GM21619 (cell line): Measurements from ENCODE around the gene PTOV1.

Experiments
- ATAC-seq: cut with Tn5 transposase; IDR thresholded peaks from one replicate; pipeline ENCODE4 v1.9.1; 2021; ENCODE audit not compliant: unreplicated experiment

PTOV1 gene

DNA sequence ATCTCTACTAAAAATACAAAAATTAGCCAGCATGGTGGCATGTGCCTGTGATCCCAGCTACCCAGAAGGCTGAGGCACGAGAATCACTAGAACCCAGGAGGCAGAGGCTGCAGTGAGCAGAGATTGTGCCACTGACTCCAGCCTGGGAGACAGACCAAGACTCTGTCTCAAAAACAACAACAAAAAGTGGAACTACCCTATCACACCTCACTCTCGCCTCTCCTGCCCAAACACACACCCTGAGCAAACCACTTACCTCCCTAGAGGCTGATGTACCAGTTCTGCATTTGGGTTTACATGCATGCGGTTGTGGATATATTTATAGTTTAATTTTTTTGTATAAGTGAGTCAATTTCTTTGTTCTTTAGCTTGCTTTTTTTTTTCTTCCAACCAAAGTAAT, 7.7 kb upstream of the PTOV1 start:
- no peak for ATAC-seq

DNA sequence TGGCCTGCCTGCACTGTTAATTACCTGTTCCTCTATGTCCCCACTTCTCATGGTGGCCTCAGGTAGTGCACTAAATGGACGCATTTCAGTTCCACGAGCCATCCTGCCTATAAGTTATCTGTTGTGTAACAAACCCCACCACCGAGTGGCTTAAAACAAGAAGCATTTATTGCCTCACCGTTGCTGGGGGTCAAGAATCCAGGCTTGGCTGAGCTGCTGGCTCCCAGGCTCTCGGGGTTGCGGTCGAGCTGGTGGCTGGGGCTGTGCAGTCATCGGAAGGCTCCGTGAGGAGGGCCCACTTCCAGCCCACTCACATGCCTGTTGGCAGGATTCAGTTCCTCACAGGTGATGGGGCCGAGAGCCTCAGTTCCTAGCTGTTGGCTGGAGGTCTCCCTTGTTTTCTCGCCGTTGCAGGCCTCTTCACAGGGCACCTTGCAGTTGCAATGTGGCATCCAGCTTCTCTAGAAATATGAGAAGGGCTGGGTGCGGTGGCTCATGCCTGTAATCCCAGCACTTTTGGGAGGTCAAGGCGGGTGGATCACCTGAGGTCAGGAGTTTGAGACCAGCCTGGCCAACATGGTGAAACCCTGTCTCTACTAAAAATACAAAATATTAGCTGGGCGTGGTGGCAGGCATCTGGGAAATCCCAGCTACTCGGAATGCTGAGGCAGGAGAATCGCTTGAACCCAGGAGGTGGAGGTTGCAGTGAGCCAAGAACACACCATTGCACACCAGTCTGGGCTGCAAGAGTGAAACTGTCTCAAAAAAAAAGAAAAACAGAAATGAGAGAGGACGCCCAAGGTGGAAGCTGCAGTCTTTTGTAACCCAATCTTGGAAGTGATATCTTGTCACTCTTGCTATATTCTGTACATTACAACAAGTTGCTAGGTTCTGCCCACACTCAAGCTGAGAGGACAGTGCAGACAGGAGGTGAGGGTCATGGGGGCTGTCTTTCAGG, 6.5 kb upstream of the PTOV1 start:
- no peak for ATAC-seq

DNA sequence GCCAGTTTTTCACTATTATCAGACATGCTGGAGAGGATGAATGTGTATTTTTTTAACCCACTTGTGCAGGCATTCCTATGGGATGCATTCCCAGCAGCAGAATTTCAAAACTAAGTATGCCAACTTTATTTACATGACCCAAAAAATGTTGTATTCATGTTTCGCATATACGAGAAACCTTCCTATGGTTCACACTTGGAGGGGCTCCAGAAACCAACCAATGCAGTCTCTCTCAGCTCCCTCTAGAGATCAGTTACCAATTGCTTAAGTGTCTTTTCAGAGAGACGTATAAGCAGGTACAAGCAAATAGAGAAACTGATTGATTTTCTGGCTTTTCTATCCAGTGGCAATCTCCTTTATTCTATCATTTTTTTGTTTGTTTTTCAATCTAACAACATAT, 5.5 kb upstream of the PTOV1 start:
- no peak for ATAC-seq

DNA sequence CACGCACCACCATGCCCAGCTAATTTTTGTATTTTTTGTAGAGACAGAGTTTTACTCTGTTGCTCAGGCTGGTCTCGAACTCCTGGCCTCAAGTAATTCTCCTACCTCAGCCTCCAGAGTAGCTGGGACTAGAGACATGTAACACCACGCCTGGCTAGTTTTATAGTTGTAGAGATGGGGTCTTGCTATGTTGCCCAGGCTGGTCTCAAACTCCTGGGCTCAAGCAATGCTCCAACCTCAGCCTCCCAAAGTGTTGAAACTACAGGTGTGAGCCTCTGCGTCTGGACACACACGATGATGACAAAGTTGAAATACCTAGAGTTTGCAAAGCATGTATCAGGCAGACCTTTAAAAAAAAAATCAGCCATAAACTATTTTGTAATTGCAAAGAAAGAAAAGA, 4.6 kb upstream of the PTOV1 start:
- no peak for ATAC-seq

DNA sequence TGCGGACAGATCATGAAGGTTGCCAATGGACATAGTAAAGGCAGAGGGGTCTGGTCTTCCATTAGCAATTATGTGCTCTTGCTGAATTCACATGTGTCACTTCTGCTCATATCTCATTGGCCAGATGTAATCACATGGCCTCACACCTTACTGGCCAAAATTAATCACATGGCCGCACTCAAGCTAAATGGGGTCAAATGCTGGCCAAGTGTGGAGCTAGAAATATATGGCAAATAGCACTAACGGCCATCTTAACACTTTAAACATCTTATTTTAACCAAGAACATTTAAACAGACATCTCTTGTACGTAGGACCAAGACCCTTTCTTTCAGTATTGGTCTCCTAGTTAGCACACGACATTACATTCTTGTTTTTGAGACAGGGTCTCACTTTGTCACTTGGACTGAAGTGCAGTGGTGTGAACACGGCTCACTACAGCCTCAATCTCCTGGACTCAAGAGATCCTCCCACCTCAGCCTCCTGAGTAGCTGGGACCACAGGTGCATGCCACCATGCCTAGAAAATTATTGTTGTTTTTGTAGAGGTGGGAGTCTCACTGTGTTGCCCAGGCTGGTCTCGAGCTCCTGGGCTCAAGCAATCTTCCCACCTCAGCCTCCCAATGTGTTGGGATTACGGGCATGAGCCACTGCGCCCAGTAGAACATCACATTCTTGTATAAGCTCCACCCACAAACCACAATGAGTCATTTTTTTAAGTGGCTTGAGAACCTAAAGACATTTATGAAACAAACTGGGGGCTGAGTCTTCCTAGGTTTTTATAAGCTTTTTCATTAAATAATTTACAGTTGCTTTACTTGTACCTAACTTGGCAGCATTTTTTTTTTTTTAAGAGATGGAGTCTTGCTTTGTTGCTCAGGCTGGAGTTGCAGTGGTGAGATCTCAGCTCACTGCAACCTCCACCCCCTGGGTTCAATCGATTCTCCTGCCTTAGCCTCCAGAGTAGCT, 2.9 kb upstream of the PTOV1 start:
- no peak for ATAC-seq

DNA sequence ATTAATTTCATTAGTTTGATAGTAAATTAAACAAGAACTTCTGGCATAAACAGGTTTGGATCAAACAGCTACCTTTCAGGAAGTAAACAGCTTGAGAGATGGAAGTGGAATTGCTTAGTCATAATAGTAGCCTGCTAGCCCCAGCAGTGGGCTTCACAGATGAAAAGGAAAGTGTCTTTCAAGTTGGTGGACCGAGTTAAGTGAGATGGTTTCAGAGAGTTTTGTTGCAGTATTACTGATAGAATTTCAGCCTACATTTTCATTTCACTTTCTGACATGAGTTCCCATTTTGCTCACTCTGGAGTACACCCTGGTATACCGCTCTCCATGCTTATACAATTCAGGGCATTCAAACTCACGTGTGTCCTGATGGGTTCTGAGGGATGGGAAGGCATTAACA, 2.0 kb upstream of the PTOV1 start:
- ATAC-seq, result no peak

DNA sequence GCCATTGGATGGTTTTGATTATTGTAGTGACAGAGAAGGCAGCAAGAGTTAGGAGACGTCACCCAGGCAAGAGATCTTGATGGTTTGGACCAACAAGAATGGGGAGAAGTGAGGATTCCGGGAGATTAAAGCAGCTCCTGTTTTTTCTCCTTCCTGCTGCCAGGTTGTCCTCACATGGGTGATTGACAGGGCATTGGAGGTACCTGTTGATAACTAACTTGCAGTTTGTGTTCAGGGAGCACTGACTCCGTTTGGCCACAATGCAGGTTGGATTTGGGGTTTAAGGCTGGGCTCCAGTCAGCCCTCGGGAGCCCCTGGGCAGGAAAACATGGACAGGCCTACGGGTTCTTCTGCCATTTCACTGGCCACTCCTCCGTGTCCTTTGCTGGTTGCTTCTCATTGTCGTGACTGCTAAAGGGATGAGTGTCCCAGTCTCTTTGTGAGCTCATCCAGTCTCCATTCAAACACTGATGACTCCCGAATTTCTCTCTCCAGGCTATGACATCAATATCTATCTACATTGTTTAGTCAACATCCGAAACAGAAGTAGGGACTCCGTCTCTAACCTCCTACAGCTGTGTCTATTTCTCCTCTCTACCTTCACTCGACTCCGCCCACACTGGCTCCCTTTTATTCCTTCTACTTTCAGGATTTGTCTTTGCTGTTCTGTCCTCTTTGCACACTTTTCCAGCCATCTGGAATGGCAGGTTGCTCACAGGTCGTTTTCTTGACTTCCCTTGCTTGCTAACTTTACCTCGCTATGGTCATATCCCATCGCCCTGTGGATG, 1.3 kb upstream of the PTOV1 start:
- ATAC-seq, result no peak

DNA sequence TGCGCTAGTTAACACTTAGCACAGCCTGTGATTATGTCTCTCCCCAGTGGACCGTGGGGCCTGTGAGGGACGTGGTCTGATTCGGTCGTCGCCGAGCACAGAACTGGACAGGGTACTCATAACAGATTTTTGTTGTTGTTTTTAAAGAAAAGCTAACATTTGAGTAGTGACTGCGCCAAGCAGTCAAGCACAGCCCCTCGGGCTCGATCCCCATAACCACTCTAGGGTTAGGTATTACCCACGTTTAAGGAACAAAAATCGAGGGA, 805 bp upstream of the PTOV1 start:
- no peak for ATAC-seq

DNA sequence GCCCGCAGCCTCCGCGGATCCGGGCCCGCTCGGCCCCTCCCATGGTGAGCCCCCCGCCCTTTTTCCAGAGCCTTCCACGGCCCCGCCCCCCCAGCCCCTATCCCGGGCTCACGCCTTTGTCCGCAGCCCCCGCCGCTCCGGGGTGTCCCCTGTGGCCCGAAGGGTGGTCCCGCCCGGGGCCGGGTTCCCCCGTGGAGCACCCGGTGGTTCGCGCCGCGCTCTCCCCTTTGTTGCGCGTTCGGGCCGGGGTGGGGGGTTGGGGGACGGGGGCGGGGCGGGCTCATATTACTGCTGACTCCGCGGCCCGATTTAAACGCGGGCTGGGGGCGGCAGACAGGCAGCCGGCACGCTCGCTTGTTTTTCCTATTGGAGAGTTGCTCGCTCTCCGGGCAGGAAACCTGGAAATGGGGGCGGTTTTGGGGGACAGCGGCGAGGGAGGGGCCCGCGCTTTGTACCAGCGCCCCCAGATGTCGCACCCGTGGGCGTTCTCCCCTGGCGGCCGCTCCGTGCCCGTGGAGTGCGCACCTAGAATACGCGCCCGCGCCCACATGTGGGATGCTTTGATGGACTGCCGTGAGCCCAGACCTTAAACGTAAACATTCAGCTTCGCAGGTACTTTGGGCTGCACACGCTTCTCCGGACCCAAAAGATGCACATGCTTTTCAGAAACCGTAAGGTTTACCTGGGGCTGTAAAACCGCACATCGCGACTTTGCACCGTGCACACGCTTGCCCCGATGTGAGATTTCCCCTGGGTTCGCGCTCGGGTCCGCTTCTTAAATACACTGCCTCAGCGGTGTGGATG, 699 bp downstream of the PTOV1 start:
- no peak for ATAC-seq

DNA sequence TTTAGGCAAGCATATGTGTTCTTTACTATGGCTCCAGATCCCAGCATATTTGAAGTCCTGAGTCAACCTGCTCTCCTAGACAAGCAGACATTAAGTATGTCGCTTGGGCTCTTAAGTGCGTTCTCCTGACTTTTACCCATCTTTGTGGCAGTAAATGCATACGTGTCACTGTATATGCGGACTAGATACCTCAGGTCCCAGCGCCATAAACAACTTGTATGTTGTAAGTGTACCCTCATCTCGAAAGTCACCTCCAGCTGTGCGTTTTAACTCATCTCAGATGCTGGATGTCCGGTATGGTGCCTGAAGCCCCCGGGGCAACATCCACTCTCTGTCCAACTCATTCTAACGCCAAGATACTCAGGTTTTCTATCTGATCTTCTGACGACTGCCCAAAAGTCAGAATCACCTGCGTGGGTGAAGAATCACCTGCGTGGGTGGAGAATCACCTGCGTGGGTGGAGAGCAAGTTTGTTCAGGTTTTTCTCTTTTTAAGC, 1.7 kb downstream of the PTOV1 start:
- no peak for ATAC-seq

DNA sequence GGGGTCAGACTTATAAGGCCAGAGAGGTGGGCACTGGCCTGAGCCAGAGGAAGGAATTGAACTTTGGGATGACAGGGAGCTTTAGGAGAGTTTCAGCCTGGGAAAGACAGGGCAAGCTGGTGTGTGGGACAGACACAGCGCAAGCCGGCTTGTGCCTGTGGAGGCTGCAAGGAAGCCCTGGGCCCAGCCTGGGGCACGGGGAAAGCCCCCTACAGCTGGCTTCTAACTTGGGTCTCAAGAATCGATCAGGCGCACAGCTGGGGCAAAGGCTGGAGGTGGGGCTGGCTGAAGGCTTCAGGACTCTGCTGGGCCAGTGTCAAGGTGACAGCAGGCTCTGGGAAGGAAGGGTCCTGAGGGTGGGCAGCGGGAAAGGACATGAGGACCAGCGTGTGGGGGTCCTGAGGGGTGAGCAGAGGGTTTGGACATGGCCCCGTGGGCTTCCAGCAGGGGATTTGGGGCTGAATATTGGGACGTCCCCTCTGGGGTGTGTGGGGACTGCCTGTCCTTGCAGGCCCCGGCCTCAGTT, 3.0 kb downstream of the PTOV1 start:
- ATAC-seq, result no peak

DNA sequence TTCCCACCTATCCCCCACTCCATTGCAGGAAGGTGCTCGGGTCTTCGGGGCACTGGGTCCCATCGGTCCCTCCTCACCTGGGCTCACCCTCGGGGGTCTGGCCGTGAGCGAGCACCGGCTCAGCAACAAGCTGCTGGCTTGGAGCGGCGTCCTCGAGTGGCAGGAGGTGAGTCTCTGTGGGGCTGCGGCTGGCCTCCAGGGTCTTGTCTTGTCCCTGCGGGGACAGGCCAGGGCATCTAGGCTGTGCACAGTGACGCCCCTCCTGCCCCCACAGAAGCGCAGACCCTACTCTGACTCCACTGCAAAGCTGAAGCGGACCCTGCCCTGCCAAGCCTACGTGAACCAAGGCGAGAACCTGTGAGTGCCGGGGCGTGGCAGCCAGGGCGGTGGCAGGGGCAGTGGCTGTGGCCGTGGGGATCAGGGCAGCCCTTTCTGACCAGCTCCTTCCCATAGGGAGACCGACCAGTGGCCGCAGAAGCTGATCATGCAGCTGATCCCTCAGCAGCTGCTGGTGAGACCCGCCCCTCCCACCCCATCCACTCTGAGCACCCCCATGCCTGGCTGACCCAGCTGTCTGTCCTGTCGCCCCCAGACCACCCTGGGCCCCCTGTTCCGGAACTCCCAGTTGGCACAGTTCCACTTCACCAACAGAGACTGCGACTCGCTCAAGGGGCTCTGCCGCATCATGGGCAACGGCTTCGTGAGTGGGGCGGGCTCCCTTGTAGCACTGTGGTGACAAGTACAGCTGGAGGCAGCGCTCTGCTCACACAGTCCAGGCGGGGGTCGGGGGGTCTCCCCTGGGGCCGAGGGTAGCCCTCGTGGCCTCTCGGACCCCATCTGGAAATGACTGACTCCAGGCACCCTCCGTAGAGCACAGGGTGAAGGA, 3.7 kb downstream of the PTOV1 start:
- ATAC-seq, result no peak

DNA sequence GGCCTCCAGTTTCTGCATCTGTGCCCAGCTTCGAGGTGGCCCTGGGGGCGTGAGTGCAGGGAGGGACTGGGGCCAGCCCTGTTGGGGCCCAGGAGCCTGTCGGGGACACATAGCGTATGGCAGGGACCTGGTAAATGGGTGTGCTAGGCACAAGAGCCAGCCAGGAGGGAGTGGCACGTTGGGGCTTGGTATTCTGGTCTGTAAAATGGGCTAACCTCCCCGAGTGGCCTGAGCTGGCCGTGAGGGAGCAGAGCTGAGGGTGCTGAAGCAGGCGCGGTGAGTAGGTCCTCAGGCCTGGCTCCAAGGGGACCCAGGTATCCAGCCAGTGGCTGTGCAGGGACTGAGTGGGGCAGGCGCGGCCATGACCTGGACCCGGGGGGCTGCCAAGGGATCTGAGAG, 4.3 kb downstream of the PTOV1 start:
- ATAC-seq, result no peak

DNA sequence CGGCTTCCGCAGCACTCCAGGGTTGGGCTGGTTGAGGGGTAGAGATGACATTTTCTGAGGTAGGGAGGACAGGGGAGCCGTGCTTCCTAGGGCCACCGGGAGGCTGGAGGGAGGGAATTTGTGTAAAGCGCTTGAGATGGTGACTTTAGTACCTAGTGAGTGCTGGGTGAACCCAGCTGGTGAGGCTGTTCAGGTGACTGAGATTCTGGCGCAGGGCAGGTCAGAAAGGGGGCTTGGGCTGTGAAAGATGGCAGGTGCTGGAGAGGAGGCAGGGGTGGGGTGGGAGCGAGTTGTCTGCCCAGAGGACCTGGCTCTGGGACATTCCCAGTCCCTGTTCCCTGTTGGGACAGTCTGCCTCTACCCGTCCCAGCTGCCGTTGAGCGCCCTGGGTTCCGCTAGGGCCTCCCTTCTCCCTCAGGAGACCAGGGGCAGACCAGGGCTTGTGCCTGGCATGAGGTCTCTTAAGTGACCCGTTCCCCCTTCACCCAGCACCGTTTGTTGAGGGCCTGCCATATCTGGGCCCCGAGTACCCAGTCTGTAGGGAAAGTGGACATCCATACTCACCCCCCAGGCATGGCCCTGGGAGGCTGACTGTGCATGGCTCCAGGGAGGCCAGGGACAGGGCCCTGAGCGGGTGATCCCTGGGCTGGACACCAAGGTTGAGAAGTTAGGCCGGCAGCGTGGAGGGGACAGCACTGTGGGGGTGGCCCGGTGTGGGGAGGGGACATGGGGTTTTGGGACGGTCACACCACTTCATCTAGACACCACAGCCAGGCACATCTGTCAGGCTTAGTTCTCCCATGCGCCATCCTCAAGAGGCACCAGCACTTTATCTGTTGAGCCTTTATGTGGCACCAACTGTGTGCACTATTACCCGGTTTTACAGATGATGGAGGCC, 5.0 kb downstream of the PTOV1 start:
- no peak for ATAC-seq

DNA sequence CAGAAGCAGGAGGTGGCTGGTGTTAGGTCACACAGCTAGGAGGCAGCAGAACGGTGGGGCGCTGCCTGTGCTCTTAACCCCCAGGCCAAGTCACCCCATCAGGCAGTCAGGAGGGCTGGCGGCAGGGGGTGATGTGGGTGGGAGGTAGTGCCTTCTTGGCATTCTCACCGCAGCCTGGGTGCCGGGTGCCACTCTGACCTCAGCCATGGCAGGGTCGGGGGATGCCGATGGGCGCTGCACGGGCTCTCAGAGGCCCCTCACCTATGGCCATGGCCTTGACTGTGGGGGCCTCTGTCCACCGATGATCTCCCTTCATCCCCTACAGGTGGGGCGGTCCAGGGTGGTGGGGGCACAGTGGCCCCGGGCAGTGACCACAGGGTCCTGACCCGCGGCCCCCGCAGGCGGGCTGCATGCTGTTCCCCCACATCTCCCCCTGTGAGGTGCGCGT, 5.6 kb downstream of the PTOV1 start:
- no peak for ATAC-seq

DNA sequence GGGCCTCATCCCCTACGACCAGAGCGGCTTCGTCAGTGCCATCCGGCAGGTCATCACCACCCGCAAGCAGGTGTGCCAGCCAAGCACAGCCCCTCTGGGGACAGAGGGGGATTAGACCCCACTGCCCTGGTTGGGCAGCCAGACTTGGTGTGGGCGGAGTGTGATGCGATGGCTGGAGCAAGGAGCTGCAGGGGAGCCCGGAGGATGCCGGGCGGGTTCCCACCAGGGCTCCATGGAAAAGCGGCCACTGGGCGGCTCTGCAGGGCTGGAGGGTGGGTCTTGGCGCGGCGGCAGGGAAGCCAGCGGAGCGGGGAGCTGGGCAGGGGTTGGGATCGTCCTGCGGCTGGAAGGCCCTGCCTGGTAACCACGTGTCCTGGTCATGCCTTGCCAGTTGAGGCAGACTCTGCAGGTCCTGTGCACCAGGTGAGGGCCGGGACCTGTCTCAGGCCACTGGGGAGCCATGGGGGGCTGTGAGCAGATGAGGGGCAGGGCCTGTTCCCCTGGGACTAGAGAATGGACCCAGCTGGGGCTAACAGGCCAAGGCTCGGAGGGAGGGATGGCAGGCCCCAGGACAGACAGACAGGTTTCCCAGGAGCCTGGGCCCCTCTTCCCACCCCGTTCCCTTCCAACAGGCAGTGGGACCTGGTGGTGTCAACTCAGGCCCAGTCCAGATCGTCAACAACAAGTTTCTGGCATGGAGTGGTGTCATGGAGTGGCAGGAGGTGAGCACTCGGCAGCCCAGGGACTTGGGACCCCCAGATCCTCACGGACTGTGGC, 6.3 kb downstream of the PTOV1 start:
- ATAC-seq, result no peak

DNA sequence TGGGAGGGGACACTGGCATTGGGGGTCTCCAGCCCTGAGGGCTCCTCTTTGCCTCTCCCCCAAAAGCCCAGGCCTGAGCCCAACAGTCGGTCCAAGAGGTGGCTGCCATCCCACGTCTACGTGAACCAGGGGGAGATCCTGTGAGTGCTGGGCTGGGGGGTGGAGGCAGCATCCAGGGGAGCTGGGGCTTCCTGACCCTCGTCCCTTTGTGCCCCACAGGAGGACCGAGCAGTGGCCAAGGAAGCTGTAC, 6.8 kb downstream of the PTOV1 start:
- ATAC-seq, result no peak
